GM23338 (cell line): ENCODE data around the gene NNAT.

Source experiments
- CTCF ChIP-seq, 2 experiments: fragments of 200-600 bp in 1 of 2; sonication (generic) in 1 of 2; conservative IDR thresholded peaks; 2 replicates each; pipeline versions ENCODE4 v1.5.1 to v1.6.1; 2016 to 2017; ENCODE audit warnings: antibody characterized with exemption in 2 of 2, low read depth in 2 of 2, mild to moderate bottlenecking in 2 of 2, moderate library complexity in 1 of 2
- JUNB ChIP-seq: IDR thresholded peaks from one replicate; pipeline ENCODE4 v1.6.1; 2016; ENCODE audit warnings: antibody characterized with exemption; ENCODE audit not compliant: unreplicated experiment
- ZNF331 ChIP-seq: fragments of 250-450 bp; sonication (Bioruptor Pico); IDR thresholded peaks from 2 replicates; pipeline ENCODE4 v1.5.0; 2020; ENCODE audit warnings: low read depth, mild to moderate bottlenecking, moderate library complexity

- TF ChIP-seq ZNF331 (CRISPR knock-in tag), result no peak
- no peak for TF ChIP-seq CTCF (conservative IDR thresholded peaks at IDR 0.05; ENCODE audit: low read depth in 2 of 2)
- no peak for TF ChIP-seq JUNB
Measured at GRCh38 chr20:37535443-37536132, 14.5 kb downstream of the NNAT start.
